GM15510 (cell line): ENCODE results near the gene ARHGAP23.
A peak's percentile ranks its signal among the peaks of the same experiment; 100 is the strongest.

ENCODE experiments used
- POLR2A ChIP-seq: IDR thresholded peaks from 3 replicates; pipeline ENCODE4 v1.6.1; 2011; ENCODE audit warnings: borderline replicate concordance; ENCODE audit not compliant: insufficient read length; ENCODE audit errors: extremely low read depth

The ARHGAP23 gene

DNA sequence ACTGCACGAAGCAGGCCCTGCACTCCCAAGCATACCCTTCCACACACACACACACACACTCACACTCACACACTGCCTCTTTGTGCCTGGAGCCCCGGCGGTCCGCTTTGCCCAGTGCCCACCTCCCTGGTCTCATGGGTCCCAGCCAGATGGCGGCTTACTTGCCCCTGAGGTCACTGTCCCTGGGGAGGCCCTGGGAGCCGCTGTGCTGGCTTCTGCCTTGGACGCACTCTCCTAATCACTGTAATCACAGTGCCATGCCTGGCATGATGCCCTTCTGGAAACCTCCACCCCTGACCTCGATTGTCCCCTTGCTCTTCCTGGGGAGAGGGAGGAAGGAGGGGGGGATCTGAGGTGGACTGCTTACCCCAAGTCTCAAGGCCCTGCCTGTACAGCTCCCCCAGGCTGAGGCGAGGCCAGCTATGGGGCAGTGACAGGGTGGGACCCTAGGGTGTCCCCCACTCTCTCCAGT lies 36.0 kb downstream of the ARHGAP23 start:
- TF ChIP-seq POLR2A = no peak

DNA sequence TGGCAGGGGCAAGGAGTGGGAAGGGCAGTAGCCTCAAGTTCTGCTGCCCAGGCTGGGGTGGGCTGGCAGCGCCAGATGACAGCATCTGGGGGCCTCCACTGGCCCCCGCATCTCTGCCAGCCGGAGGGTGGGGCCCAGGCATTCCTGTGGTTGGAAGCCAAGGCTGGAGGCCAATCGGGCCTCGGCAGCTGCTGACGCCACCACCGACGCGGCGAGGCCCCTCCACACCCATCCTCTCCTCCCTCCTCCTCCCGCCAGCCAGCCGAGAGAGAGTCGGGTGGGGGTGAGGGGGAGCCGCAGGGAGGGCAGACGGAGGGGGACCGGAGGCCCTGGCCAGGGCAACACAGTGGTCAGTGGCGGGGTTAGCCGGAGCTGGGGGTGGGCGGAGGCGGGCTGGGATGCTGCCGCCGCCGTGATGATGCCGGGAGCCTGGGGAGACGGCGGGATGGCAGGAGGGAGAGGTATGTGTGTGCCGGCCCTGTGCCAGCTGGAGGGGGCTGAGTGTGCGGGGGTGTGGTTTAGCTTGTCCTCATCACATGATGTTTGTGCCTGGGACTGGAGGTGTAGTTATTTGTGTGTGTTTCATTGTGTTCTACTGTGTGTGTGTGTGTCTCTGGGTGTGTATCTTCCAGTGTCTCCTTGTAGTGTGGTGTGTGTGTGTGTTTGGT lies 36.6 kb downstream of the ARHGAP23 start:
- no peak for TF ChIP-seq POLR2A

GRCh38 chr17:38465391-38466345 lies 37.4 kb downstream of the ARHGAP23 start:
- no peak for TF ChIP-seq POLR2A

DNA sequence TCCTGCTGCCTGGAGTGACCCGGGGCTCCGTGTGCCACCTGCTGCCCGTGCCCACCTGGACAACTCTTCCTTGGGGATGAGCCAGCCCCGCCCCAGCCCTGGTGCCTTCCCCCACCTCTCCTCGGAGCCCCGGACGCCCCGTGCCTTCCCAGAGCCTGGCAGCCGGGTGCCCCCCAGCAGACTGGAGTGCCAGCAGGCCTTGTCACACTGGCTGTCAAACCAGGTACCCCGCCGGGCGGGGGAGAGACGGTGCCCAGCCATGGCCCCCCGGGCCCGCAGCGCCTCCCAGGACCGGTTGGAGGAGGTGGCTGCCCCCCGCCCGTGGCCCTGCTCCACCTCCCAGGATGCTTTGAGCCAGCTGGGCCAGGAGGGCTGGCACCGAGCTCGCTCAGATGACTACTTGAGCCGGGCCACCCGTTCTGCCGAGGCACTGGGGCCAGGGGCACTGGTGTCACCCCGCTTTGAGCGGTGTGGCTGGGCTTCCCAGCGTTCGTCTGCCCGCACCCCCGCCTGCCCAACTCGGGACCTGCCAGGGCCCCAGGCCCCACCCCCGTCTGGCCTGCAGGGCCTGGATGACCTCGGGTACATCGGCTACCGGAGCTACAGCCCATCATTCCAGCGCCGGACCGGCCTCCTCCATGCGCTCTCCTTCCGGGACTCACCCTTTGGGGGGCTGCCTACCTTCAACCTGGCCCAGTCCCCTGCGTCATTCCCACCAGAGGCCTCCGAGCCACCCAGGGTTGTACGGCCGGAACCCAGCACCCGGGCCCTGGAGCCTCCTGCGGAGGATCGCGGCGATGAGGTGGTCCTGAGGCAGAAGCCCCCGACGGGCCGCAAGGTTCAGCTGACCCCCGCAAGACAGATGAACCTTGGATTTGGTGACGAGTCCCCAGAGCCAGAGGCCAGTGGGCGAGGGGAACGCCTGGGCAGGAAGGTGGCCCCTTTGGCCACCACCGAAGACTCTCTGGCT lies 38.4 kb downstream of the ARHGAP23 start:
- no peak for TF ChIP-seq POLR2A

- TF ChIP-seq POLR2A = no peak
These were observed 39.2 kb downstream of the ARHGAP23 start for GRCh38 chr17:38467491-38467890.

GRCh38 chr17:38469875-38470274 lies 41.6 kb downstream of the ARHGAP23 start:
- no peak for TF ChIP-seq POLR2A

DNA sequence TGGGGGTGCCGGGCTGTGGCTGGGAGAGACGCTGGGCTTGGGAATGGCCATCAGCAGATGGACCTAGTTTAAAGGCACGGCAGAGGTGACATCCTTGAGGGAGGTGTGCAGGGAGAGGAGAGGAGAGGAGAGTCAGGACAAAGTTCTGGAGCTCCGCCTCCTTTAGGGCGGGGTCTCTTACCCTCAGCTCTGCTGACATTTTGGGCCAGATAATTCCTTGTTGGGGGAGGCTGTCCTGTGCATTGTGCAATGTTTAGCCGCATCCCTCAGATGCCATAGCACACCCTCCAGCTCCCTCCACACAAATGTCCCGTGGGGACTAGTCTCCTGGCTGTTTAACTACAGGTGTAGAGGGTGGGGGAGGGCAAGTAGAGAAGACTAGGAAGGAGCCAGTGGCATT lies 48.3 kb downstream of the ARHGAP23 start:
- no peak for TF ChIP-seq POLR2A

- no peak for TF ChIP-seq POLR2A
These were observed 56.8 kb downstream of the ARHGAP23 start for GRCh38 chr17:38485146-38485468.

DNA sequence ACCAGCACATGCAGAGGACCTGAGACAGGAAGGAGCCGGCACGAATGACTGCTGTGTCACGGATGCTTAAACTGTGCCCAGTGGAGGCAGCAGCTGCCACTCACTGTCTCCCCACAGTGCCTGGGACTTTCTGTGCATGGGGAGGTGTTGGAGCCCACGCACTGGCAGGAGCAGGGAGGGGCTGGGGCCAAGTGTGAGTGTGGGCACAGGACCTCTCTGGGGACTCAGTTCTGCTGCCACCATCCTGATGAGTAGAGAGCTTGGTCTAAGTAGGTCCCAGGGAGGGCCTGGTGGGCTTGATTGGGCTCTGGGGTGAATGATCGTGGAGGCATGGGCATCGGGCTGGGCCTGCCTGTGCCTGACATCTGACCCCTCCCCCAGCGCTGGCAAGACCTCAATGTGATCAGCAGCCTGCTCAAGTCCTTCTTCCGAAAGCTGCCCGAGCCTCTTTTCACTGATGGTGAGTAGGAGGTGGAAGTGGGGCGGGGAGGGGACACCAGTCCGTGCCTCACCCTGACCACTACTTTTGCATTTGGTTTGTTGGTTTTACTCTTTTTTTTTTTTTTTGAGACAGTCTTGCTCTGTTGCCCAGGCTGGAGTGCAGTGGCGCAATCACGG lies 57.5 kb downstream of the ARHGAP23 start:
- peak; percentile 84 for TF ChIP-seq POLR2A

DNA sequence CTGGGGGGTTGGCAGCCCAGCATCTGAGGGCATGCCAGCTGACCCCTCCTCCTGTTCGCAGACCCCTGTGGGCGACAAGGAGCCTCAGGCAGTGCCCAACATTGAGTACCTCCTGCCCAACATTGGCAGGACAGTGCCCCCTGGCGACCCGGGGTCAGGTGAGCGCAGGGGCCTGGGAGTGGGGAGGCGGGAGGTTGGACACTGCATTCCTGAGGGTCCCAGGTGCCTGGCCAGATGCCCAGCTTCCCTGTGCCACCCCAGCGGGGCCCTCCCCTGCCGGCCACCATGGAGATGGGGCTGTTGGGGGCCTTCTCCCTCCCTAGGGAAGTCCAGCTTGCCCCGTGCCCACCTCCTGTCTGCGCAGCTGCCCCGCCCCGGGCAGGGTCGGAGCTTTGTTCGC lies 70.1 kb downstream of the ARHGAP23 start:
- TF ChIP-seq POLR2A = no peak

GRCh38 chr17:38504216-38504615 lies 76.0 kb downstream of the ARHGAP23 start:
- no peak for TF ChIP-seq POLR2A

DNA sequence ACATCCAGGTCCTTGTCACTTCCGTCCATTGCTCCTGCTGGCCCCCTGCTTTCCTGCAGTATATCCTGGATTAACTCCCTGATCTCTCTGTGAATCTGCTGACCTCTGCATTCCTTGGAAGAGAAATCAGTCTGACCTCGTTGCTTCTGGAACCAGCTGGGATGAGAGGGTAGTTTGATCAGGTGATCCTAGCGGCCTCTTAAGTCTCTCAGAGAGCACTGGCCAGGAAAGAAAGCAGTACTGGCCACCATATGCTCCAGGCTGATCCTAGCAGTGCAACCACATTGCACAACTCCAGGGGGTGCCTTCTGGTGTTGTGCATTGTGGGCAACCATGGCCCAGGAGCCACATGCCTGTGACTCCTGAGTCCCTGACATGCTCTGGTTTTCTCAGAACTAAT lies 79.2 kb downstream of the ARHGAP23 start:
- TF ChIP-seq POLR2A = no peak

DNA sequence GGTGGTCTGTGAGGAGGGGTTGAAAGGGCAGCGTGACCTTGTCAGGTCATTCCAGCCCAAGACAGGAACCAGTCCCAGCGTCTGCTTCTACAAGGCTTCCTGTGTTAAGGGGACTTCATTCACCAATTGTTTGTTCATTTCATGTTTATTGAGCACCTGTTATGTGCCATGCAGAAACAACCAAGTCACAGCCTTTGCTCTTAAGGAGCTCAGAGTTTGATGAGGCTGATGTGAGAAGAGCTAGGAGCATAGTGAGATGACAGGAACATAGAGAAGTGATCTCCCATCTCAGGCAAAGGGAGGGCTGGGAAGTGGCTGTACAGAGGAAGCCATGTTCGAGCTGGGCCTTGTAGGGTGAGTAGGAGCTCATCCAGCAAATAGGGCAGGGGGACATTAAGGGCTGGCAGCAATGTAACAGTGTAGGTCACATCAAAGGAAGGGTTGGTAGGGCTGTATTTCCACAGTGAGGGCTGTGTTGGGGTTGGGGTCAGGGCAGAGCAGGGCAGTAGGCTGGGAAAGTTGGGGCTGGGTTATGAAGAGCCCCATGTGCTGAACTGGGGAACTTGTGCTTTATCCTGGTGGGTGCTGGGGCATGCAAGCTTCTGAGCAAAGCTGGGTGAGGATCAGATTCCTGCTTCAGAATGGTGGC lies 79.8 kb downstream of the ARHGAP23 start:
- no peak for TF ChIP-seq POLR2A

- no peak for TF ChIP-seq POLR2A
These were observed 80.3 kb downstream of the ARHGAP23 start for GRCh38 chr17:38508570-38508950.
